NCI-H748 treated with DMSO at 0.1 percent for 48 hours (cell line): ENCODE measurements around the gene SMNDC1.
"Not testable (repeated sequence)": the region's sequence is repeated elsewhere in the genome, so short reads cannot be mapped to it uniquely, and the experiment has no call there.

Source experiments
- DNase-seq: peaks from one replicate; lab custom pipeline; 2025; lab: John Stamatoyannopoulos, UW

The SMNDC1 gene

GRCh38 chr10:110279407-110279986 is 25.2 kb downstream of the SMNDC1 start:
- peak; percentile 19 for DNase-seq

GRCh38 chr10:110278562-110279406 is 25.9 kb downstream of the SMNDC1 start:
- DNase-seq, result no peak

- no peak for DNase-seq
Measured at GRCh38 chr10:110277591-110277990, 27.1 kb downstream of the SMNDC1 start.

GRCh38 chr10:110276603-110277002 is 28.1 kb downstream of the SMNDC1 start:
- no peak for DNase-seq

- DNase-seq, result no peak
Measured at GRCh38 chr10:110275128-110275729, 29.5 kb downstream of the SMNDC1 start.

GRCh38 chr10:110274647-110275046 is 30.1 kb downstream of the SMNDC1 start:
- DNase-seq, result no peak

GRCh38 chr10:110274072-110274627 is 30.6 kb downstream of the SMNDC1 start:
- DNase-seq, result no peak

GRCh38 chr10:110273474-110273873 is 31.2 kb downstream of the SMNDC1 start:
- no peak for DNase-seq

GRCh38 chr10:110272995-110273394 is 31.7 kb downstream of the SMNDC1 start:
- DNase-seq, result not testable (repeated sequence)

GRCh38 chr10:110269374-110270318 is 35.1 kb downstream of the SMNDC1 start:
- no peak for DNase-seq

GRCh38 chr10:110268971-110269370 is 35.7 kb downstream of the SMNDC1 start:
- DNase-seq, result no peak

- no peak for DNase-seq
Measured at GRCh38 chr10:110268442-110268841, 36.3 kb downstream of the SMNDC1 start.

- no peak for DNase-seq
Measured at GRCh38 chr10:110267276-110267675, 37.4 kb downstream of the SMNDC1 start.

- DNase-seq, result no peak
Measured at GRCh38 chr10:110265573-110266193, 39.0 kb downstream of the SMNDC1 start.

- no peak for DNase-seq
Measured at GRCh38 chr10:110263164-110263563, 41.6 kb downstream of the SMNDC1 start.

- DNase-seq, result no peak
Measured at GRCh38 chr10:110260746-110261477, 43.8 kb downstream of the SMNDC1 start.

GRCh38 chr10:110259317-110259716 is 45.4 kb downstream of the SMNDC1 start:
- DNase-seq, result no peak

- DNase-seq, result no peak
Measured at GRCh38 chr10:110258542-110258941, 46.2 kb downstream of the SMNDC1 start.

GRCh38 chr10:110254467-110254866 is 50.3 kb downstream of the SMNDC1 start:
- no peak for DNase-seq

GRCh38 chr10:110252151-110252550 is 52.6 kb downstream of the SMNDC1 start:
- DNase-seq, result no peak
